Measurements from ENCODE around the gene GAK.

DNA sequence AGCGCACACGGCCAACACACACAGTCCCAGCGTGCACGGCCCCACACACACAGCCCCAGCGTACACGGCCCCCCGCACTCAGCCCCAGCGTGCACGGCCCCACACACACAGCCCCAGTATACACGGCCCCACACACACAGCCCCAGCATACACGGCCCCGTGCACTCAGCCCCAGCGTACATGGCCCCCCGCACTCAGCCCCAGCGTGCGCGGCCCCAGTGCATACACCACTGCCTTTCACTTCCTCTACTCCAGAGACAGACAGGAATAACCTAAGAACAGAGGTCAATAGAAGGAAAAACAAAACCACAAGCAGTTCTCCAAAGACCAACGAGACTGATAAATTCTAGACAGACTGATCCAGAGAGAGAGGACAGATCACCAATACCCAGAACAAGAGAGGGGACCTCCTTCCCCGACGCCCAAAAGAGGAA is 17.1 kb downstream of the GAK start:
- TF ChIP-seq, protein P1, sequence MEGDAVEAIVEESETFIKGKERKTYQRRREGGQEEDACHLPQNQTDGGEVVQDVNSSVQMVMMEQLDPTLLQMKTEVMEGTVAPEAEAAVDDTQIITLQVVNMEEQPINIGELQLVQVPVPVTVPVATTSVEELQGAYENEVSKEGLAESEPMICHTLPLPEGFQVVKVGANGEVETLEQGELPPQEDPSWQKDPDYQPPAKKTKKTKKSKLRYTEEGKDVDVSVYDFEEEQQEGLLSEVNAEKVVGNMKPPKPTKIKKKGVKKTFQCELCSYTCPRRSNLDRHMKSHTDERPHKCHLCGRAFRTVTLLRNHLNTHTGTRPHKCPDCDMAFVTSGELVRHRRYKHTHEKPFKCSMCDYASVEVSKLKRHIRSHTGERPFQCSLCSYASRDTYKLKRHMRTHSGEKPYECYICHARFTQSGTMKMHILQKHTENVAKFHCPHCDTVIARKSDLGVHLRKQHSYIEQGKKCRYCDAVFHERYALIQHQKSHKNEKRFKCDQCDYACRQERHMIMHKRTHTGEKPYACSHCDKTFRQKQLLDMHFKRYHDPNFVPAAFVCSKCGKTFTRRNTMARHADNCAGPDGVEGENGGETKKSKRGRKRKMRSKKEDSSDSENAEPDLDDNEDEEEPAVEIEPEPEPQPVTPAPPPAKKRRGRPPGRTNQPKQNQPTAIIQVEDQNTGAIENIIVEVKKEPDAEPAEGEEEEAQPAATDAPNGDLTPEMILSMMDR (IDR thresholded peaks at IDR 0.05 in 4 of 5, conservative IDR thresholded peaks at IDR 0.05 in 1 of 5): no peak
- TF ChIP-seq POLR2A (IDR thresholded peaks at IDR 0.05): no peak

All from gastrocnemius medialis (tissue), 4 donors.